GM19240 (cell line): Measurements from ENCODE around the gene CMTM3.
"Not testable (repeated sequence)": the region's sequence is repeated elsewhere in the genome, so short reads cannot be mapped to it uniquely, and the experiment has no call there.

Source experiments
- DNase-seq: peaks from one replicate; pipeline ENCODE4 v3.0.0; 2011; ENCODE audit warnings: low spot score; ENCODE audit not compliant: insufficient read length

The CMTM3 gene

GRCh38 chr16:66608241-66609138, 4.0 kb downstream of the CMTM3 start:
- DNase-seq: peak; percentile 83

DNA sequence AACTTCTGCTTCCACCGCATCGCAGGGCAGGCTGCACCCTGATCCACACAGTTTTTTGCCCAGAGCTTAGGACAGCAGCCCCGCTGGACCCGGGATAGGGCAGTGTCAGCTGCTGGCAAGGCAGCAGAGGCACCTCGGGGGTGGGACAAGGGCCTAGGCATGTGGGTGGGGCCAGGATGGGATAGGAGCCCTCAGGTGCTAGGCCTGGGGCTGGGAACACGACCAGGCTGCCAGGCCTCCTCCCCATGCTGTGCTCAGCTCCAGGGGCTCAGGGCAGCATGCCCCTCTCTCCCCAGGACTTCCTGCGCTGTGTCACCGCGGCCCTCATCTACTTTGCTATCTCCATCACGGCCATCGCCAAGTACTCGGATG, 4.6 kb downstream of the CMTM3 start:
- DNase-seq: no peak

DNA sequence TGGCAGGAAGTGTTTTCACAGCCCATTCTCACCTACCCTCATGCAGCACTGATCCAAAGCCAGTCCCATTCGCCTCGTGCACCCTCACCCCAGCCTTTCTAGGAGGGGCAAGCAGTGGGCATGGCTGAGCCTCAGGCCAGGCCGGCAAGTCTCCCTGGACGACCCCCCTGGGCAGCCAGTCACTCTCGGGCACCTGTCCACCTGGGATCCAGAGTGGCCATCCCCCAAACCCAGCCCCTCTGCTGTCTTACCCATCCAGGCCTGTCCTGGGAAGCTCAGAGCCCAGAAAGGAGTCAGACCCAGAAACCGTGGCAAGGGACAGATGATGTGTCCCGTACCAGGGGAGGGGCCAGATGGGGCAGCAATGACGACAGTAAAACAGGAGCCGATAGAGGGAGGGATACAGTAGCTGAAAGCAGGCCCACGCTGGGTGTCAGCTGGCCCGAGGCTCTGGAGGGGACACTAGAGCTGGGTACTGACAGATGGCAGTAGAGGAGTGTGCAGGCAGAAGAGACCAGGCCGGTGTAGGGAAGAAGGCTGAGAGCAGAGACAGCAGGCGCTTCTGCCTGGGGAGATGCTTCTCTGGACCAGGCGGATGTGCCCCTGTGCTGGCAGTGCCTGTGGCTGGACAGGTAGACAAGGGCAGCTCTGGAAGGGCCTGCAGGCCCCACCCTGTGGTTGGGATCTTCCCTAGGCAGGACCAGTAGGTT, 5.8 kb downstream of the CMTM3 start:
- DNase-seq: no peak

- not testable (repeated sequence) for DNase-seq
Measured at GRCh38 chr16:66611911-66612310, 7.4 kb downstream of the CMTM3 start.

- no peak for DNase-seq
Measured at GRCh38 chr16:66612422-66612821, 7.9 kb downstream of the CMTM3 start.

GRCh38 chr16:66614161-66614802, 9.8 kb downstream of the CMTM3 start:
- no peak for DNase-seq

GRCh38 chr16:66616169-66616568, 11.7 kb downstream of the CMTM3 start:
- no peak for DNase-seq

GRCh38 chr16:66616592-66616991, 12.1 kb downstream of the CMTM3 start:
- no peak for DNase-seq

DNA sequence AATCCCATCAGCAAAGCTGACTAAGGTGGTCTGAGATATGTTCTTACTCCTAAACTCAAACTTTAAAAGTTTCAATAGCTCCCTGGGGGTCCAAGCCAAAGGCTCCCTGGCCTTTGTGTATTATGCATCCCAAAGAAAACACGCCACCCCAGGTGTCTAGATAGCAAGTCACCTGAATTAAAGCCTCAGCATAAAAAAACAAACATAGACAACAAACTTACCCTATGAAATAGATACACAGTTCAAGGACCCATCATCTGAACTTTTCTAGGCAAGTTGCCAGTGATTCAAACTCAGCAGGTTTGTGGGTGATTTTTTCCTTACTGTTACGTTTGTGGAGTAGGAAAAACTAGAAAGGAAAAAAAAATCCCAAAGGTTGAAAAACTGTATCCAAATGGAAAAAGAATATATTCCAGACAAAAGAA, 12.5 kb downstream of the CMTM3 start:
- DNase-seq: no peak

- no peak for DNase-seq
Measured at GRCh38 chr16:66617728-66618127, 13.2 kb downstream of the CMTM3 start.

- no peak for DNase-seq
Measured at GRCh38 chr16:66618588-66619375, 14.3 kb downstream of the CMTM3 start.

DNA sequence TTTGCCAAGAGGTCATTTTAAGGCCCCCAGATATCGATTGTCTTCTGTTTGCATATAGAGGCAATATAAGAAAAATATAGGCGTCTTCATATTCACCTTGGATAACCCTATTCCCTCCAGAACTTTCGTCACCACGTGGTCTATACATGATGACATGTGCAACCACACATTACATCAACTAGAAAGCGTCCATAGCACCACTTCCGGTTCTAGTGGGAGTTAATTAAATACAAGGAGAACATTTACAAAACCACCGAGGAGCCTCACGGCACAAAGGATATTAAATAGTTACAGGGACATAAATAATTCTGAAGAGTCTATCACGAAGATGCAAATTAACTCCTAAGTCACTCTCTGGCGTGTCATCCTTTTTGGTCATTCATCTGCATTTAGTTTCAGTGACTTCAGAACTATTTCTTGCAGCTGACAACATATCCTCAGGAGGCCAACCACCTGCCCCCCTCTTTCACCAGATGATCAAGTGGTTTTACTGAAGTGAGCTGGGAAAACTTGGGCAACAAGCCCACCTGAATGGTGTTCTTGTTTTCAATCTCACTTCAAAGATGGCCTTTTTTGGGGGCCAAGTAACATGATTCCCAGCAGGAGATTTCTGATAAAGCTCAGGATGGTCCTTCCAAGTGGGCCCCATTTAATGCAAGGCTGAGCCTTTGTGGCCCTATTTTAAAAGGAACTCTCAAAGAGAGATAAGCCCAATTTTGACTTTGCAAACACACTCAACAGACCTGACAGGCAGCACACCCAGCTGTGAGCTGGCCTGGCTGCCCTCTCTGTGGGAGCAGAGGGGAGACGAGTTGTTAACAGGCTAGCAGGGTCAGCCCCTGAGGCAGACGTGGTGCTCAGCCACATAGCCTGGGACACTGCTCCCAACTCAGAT, 15.3 kb downstream of the CMTM3 start:
- no peak for DNase-seq

- DNase-seq: no peak
Measured at GRCh38 chr16:66620429-66620795, 15.9 kb downstream of the CMTM3 start.

DNA sequence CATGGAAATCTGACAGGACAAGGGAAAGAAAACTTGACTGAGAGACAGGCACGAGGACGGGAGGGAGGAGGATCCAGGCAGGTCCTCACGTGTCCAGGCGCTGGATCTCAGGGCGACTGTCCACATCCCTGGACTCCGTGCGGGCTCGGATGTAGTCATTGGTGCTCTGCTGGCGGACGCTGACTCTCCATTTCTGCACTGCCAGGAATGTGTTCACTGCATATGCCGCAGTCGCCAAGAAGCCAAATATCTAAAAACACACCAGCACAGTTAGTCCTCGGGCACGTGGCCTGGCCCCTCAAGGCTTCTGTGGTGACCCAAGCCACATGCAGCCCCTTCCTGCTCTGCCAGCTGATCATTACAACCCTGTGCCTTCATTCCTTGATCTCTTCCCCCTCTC, 17.5 kb downstream of the CMTM3 start:
- no peak for DNase-seq

DNA sequence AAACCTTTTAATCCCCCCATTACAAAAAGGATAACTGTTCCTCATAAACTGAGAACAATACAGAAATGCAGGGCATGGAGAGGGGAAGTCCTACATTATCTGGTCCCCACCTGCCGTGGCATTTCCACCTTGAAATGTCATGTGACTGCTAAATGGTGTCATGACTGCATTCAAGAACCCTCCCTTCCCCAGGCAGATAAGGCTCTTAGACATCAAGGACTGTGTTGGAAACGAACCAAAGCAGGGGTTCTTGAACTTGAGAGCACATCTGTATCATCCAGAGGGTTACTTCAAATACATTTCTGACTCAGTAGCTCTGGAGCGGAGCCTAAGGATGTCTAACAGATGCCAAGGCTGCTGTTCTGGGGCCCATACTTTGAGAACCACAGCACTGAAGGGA, 18.4 kb downstream of the CMTM3 start:
- no peak for DNase-seq

DNA sequence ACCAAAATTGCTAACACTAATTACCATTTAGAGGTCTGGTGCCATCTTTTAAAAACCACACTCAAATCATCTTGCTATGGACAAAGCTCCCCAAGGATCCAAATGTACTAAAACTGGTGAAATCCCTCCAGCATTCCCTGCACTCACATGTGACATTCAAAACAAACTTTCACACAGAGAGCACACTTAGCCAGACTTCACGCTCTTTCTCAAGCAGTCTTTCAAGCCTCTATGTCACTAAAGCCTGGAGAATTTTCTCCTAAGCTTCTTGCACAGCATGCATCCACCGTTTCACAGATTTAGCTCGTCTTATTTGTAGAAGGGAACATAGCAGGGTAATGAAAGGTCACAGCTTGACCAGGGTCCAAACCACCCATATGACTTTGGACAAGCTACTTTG, 19.3 kb downstream of the CMTM3 start:
- DNase-seq: no peak

- not testable (repeated sequence) for DNase-seq
Measured at GRCh38 chr16:66627611-66628378, 23.3 kb downstream of the CMTM3 start.

GRCh38 chr16:66629856-66630255, 25.4 kb downstream of the CMTM3 start:
- no peak for DNase-seq

DNA sequence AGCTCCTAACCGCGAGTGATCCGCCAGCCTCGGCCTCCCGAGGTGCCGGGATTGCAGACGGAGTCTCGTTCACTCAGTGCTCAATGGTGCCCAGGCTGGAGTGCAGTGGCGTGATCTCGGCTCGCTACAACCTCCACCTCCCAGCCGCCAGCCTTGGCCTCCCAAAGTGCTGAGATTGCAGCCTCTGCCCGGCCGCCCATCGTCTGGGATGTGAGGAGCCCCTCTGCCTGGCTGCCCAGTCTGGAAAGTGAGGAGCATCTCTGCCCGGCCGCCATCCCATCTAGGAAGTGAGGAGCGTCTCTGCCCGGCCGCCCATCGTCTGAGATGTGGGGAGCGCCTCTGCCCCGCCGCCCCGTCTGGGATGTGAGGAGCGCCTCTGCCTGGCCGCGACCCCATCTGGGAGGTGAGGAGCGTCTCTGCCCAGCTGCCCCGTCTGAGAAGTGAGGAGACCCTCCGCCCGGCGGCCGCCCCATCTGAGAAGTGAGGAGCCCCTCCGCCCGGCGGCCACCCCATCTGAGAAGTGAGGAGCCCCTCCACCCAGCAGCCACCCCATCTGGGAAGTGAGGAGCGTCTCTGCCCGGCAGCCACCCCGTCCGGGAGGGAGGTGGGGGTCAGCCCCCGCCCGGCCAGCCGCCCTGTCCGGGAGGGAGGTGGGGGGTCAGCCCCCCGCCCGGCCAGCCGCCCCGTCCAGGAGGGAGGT, 26.2 kb downstream of the CMTM3 start:
- not testable (repeated sequence) for DNase-seq
